Skeletal muscle cell (primary cell): ENCODE measurements around the gene TTC34.

ENCODE experiments used
- DNase-seq: peaks from one replicate; pipeline ENCODE4 v3.0.0-alpha.2; 2010; ENCODE audit warnings: low read depth
- H3K4me3 ChIP-seq: 2 replicates; pipeline ENCODE4 v1.5.1; 2011; ENCODE audit warnings: low read depth, mild to moderate bottlenecking, control low read depth, low read length, moderate library complexity

TTC34 gene

DNA sequence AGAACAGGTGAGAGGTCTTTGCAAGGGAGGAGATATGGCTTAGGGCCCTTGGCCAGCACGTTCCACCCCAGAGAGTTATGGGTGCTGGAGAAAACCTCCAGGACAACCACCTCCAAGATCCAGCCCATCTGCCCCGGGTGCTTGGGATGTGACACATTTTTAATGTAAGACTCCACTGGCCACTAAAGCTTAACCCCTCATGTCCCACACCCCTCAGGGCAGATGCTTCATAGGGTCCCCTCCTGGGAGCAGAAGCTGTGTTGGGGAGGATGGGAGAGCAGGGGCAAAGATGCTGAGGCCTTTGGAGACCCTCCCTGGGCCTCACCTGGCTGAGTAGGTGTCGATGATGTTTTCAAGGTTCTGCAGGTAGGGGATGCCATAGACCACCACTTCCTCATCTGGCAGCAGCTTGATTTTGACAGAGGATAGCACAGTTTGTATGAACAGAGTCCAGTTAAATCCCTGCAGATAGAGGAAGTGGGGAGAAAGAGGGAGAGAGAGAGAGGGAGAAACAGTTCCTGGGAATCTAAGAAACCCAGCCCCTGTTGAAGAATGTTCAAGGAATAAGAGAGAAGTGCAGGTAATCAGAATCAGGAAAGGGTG lies 203.1 kb downstream of the TTC34 start:
- no peak overlapping the region for H3K4me3 ChIP-seq
- no peak for DNase-seq

DNA sequence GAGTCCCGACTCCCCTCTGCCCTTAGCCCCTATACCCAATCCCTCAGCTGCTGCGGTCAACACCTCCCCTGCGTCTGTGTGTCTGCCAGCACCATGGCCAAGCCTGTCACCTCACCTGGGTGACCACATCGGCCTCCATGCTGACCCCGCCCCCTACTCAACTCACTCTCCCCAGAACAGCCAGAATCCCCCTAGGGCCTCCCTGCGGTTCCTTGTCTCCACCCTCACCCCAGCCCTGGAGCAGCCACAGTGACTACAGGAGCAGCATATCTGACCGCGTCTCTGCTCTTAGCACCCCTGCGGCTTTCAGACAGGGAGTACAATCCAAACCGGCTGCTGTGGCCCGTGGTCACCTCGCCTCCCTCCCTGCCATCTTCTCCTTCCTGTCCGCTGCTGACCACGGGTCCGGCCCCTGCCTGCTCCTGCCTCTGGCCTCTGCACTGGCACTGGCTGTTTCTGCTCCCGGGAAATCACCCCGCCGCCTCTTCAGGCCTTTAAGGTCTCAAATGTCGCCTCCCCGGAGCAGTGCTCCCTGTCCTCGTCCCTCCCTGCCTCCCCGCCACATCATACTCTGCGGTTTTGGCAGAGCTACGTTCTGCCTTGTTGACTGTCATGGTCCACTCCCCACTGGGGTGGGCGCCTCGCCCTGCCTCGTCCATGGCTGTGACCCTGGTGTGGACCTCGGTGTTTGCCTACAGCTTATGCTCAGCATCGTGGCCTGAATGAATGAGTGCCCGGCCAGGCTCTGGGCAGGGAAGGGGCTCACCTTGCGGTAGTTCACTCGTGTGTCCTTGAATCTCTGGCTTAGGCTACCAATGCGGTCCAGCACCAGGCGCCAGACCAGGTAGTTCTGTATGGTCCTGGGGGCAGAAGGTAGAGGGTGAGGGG lies 203.8 kb downstream of the TTC34 start:
- DNase-seq = no peak
- H3K4me3 ChIP-seq = no peak overlapping the region

DNA sequence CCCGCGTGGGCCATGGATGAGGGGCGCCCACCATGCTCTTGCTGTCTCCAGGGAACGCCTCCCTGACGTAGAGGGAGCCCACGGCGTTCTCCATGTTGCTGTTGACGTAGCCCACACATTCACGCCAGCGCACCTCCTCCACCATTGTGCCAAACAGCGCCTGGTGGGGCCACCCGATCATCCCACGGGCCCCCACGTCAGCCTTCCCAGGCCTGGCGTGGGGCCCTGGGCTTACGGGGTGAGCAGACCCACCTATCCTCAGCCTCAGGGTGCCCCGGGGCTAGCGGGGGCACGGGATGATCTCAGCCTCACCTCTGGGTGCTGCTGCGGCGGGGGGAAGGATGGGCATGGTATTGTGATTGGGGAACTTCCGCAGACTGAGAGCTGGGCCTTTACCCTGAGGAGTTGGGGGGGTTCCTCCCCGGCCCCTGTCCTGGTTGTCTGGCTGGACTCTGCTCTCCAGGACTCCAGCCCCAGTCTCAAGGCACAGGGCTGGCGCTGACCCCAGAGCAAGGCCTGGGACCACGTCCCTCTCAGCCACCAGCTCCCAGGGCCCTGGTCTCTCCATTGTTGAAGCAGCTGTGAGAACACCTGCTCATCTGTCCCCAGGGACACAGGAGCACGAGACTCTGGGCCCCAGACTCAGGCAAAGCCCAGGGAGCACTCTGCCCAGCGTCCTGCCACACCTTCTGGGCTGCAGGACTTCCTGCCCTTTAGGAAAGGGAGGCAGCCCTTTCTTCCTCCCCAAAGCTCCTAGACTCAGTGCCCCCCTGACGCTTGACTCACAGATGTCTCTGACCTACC lies 204.8 kb downstream of the TTC34 start:
- DNase-seq = no peak
- no peak overlapping the region for H3K4me3 ChIP-seq

DNA sequence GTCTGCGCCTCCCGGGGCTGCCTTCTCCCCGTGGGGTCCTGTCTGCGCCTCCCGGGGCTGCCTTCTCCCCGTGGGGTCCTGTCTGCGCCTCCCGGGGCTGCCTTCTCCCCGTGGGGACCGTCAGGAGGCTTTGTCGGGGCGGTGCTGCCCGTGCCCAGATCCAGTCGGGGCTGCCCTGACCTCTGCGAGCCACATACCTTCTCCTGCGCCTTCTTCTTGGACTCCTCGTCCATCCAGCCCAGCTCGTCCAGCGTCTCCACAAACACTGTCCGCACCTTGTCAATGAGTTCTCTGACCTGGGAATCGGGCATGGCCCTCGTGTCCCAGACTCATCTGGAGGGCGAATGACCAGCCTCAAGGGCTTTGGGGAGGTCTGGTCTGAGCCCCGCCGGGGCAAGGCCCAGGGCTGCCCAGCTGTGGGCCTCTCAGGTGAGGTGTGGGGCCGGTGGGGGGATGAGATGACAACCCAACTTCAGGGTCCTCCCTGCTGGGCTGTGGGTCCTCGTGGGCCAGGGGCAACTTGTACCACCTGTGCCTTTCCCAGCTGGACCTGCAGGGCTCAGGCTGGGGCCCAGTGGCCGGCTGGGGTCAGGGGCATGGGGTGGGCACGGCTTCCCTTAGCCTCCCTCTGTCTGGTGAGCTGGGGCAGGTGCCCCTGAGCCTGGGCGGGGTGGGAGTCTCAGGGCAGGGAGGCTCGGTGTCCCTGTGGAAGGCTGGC lies 205.5 kb downstream of the TTC34 start:
- DNase-seq = no peak
- no peak overlapping the region for H3K4me3 ChIP-seq

DNA sequence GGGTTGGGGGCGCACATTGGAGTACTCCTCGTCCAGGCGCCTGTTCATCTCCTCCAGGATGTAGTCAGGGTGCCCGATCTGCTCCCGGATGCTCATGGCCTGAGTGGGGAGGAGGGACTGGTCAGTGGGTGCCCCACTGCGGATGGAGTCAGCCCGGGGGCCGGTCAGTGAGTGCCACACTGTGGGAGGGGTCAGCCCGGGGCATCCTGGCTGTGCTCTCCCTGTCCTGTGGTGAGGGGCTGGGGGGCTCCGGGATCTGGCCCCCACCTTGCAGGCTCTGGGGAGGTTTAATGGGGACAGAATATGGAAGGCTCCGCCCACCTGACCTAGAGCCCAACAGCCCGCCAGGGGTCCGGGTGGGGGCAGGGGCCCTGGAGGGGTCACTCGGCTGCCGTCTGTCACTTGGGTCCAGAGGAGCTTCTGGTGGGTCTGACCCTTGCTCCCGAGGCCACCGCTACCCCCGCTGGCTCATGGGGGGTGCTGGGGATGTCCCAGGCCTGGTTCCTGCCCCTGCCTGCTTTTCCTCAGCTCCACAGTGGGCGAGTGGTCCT lies 206.2 kb downstream of the TTC34 start:
- H3K4me3 ChIP-seq = no peak overlapping the region
- DNase-seq = no peak

DNA sequence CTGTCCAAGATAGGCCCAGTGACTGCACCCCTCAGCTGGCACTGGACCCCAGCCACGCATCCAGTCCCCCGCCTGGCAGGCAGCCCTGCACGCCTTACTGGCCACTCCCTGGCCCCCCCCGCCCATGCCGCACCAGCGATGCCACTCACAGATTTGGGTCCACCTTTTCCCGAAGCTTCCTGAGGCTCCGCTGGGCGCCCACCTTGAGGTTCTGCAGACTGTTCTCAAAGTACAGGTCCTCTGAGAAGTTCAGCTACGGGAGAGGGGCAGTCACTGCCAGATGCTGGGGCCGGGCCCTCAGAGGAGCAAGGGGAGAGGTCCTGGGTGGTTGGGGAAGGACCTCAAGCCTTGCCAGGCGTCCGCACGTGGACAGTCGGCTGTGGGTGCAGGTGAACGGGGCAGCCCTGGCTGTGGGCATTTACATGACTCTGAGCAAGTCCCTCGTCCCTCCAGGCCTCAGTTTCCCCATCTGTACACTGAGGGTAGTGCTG lies 206.8 kb downstream of the TTC34 start:
- no peak for DNase-seq
- no peak overlapping the region for H3K4me3 ChIP-seq

DNA sequence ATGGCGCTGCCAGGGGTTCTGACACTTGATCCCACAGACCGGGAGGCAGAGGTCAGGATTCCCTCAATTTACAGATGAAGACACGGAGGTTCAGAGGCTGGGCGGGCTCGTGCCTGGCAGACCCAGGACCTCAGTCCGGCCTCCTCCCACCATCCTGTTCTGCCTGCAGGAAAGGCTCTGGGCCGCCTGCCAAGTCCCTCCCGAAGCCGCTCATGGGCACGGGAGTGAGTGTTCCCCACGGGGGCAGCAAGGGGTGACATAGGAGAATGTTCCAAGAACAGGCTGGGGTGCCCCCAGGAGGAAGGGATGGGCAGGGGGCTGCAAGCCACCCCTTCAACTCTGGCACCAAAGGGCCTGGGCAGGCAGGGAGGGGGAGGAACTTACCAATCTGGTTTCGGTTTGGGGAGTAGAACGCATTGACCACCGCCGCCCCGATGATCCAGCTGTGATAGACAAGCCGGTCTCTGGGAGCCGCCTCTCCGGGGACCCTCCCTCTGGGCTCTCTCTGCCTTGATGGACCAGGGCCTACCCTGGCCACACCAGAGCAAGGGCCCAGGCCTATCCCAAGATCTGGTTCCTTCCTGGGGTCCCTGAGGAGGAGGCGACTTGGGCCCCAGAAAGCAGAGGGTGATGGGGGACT lies 207.4 kb downstream of the TTC34 start:
- no peak overlapping the region for H3K4me3 ChIP-seq
- DNase-seq = no peak

DNA sequence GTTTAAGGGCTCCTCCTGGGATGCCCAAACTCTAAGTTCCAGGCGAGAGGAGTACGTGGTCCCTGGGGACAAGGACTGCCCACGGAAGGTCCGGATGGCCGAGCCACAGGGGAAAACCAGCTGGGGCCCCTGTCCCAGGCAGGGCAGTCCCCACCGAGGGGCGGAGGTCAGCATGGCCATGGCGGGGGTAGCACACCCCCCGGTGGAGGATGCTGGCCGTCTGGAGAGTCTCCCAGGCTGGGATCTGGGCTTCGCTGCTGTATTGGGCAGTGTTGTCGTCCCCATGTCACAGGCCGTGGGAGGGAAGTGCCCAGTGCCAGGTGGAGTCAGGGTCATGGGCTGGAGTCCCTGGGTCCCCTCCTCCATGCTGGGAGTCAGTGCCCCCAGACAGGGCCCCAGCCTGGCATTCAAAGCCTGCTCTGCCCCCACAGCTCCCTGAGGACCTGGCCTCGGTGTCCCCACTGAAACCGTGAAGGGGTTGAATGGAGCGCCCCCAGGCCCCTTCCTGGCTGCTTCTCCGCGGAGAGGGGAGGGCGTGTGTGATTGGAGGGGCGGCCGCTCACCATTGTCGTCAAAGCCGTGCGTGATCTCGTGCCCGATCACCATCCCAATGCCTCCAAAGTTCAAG lies 208.1 kb downstream of the TTC34 start:
- no peak overlapping the region for H3K4me3 ChIP-seq
- DNase-seq = no peak

DNA sequence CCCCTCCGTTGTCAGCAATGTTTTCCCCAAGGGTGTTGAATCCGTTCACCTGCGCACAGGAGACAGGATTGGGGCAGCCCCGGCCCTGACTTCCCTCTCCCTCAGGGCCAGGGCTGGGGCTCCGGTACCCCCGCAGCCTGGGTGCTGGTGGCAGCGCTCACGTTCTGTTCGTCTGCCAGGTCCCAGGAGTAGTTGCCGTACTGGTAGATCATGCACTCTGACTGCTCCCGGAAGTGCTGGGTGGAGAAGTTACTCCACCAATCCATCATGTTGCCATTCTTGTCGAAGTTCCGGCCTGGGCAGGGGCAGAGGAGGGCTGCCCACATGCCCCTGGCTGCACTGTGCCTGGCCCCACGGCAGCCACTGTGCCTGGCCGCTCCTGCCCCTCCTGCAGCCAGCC lies 208.8 kb downstream of the TTC34 start:
- no peak for DNase-seq
- no peak overlapping the region for H3K4me3 ChIP-seq

DNA sequence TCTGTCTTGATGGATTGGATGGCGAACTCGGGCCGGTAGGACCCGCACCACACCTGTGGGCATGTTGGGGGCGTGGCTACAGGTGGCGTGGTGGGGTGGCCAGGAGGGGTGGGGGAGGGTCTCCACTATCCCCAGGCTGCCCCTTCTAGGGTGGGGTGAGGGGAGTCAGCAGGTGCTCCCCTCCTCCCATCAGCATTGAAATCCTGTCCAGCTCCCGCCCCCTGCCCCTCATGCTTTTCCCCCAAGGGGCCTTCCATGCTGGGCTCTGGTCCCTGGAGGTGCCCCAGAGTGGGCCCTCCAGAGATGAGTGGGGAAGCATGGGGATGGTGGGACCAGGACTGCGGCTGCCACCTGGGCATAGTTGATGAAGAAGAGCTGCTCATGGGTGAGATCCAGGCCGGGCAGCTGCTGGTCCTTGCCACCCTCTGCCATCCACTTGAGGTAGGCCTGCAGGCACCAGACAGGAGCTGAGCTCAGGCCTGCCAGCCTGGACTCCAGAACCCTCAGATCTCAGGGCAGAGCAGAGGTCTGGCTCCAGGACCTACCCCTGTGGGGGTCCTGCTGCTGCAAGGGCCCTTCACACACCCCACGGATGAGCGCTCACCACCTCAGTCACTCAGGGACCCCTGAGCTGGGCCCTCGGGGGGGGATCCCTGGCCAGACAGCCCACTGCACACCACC lies 209.8 kb downstream of the TTC34 start:
- DNase-seq = no peak
- H3K4me3 ChIP-seq = no peak overlapping the region

DNA sequence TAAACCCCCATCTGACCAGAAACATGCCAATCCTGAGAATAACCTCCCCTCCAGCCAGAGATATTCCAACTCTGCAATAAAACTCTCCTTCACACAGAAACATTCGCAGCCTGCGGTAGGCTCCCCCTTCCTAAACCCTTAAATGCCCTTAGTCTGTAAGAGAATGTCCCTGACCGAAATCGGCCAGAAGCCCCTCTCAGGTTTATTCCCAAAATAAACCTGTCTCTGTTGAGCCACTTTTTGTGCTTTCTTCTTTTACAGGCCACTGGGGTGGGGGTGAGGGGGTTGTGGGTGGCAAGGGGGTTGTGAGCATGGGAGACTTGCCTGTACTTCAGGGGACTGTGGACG lies 210.3 kb downstream of the TTC34 start:
- no peak for DNase-seq
- H3K4me3 ChIP-seq = no peak overlapping the region

DNA sequence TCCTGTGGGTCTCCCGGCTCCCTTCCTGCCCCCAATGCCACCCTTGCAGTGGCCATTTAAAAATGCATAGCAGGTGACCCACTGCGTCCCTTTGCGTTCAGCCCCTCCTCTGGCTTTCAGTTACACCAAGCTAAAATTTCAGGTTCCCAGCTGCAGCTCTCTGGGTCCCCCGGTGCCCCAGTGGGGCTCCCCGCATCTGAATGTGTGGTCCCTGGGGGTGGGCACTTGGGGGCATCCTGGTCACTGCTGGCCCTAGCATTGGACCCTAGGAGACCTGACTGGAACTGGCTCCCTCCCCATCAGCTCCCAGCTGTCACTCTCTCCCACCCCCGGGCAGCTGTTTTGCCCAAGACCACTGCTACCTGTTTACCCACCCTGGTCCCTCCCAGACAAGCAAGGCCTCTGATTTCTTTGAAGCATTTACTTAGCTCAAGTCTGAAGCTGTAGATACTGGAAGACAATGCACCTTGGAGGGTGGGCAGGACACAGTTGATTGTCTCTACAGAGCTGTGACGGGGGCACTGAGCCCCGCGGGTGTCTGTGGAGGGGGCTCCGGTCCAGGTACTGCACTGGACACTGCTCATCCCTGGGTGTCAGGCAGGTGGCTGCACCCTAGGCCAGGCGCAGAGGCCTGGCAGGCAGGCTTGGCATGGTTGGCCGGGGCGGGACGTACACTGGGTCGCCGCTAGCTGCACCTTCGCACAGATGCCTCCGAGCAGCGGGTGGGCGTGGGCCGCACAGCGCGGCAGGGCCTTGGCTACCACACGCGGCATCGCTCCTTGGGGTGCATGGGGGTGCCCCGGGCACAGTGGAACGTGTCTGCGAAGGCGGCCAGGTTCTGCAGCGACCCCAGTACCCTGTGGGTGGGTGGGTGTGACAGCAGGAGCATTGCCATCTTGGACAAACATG lies 211.0 kb downstream of the TTC34 start:
- DNase-seq = no peak
- no peak overlapping the region for H3K4me3 ChIP-seq

DNA sequence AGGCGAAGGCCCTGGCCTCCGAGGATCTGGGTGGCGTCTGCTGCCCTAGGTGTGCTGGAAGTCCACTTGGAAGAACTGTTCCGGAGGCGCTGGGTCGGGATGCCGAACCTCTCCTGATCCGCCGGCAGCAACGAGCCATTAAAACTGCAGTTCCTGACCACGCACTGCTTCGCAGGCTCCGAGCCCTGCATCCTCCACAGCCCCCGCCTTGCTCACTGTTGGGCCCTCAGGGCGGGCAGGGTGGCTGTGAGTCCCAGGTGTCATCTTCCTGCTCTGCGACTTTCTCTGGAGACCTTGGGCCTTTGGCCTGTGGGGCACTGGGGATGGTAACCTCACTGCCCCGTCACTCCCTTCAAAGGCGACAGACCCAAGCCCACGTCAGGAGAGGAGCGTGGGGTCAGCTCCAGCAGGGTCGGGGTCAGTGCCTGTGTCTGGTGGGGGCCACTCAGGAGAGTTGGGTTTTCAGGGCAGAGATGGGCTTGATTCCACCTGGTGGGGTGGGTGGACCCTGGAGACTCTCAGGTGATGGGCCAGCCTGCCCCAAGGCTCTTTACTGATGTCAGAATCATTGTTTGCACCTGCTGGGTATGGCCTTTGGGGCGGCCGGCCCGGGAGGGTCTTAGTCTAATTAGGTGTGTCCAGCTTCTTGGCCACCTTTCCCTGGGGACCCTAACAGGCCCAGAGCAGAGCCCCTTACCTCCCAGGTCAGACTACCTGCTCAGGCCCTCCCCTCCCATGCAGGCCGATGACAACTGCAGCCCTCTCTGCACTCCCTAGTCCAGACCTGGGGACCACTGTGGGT lies 211.9 kb downstream of the TTC34 start:
- DNase-seq = no peak

DNA sequence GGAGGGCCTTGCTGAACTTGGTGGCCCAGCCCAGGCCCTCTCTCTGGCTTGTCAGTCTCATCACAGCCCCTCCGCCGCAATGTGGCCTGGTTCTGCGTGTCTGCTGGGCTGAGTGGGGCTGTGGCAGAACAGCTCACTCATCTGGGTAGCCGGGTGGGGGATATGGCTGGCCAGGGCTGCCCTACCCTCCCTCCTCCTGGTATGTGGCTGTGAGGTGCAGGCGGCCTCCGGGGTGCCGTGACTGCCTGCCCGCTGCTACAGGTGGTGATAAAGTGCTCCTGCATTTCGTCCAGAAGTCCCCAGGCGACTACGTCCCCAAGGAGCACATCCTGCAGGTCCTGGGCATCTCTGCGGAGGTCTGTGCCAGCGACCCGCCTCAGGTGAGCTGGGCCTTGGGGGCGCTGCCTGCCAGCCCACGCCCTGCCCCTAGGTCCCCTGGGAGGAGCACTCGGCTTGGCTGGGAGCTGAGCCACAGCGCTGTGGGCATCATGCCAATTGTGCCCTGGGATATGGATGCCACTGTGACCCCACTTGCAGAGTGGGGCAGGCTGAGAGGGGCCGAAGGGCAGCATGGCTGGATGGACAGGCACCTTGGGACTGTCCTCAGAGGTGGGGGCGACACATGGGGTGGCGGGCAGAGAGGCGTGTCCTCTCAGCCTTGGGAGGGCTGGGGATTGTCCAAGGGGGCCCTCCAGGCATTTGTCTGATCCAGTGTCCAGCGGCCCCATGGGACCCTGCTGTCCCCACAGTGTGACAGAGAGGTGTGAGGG lies 212.6 kb downstream of the TTC34 start:
- no peak for DNase-seq
- H3K4me3 ChIP-seq = no peak overlapping the region

More for the DNA sequence above, 211.9 kb downstream of the TTC34 start:
- H3K4me3 ChIP-seq = no peak overlapping the region

DNA sequence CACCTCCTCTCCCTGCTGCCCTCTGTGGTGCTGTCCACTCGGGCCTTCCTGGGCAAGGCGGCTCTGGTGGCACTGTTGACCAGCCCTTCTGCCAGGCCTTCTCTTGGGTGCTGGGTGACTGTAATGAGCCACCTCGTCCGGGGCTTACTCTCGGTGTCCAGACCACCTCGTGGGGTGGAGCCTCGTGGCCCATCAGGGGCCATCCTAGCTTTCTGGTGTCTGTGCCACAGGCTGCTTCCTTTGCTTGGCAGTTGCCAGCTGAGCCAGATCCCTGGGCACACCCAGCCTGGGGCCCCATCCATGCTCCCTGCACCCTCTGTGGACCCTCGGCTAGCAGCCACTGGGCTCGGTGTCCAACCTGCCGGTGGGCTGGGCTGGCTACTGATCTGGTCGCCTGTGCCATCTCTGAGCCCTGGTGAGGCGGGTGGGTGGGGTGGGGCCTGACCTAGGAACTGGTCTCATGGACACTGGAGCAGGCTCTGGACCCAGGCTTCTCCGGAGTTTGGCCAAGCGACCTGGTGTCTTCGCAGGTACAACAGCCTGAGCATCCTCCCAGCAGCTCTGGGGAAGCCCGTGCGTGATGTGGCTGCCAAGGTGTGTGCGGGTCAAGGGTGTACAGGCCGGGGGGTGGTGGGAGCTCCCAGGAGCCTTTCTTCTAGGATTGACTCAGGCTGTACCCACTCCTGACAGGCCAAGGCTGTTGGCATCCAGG lies 213.5 kb downstream of the TTC34 start:
- no peak for DNase-seq
- peak overlapping the region; percentile 77 for H3K4me3 ChIP-seq
